Measurements from ENCODE around the gene PPP1R3C.

DNA sequence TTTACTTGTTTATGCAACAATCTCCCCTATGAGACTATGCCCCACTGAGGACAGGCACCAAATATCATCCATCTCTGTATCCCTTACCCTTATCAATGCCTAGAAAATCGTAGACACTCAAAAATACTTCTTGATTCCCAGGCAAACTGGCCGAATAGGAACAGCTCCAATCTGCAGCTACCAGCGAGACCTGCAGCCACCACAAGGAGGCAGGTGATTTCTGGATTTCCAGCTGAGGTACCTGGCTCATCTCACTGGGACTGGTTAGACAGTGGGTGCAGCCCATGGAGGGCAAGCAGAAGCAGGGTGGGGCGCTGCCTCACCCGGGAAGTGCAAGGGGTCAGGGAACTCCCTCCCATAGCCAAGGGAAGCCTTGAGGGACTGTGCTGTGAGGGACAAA is 10.8 kb upstream of the PPP1R3C start:
- TF ChIP-seq, protein P1, sequence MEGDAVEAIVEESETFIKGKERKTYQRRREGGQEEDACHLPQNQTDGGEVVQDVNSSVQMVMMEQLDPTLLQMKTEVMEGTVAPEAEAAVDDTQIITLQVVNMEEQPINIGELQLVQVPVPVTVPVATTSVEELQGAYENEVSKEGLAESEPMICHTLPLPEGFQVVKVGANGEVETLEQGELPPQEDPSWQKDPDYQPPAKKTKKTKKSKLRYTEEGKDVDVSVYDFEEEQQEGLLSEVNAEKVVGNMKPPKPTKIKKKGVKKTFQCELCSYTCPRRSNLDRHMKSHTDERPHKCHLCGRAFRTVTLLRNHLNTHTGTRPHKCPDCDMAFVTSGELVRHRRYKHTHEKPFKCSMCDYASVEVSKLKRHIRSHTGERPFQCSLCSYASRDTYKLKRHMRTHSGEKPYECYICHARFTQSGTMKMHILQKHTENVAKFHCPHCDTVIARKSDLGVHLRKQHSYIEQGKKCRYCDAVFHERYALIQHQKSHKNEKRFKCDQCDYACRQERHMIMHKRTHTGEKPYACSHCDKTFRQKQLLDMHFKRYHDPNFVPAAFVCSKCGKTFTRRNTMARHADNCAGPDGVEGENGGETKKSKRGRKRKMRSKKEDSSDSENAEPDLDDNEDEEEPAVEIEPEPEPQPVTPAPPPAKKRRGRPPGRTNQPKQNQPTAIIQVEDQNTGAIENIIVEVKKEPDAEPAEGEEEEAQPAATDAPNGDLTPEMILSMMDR (IDR thresholded peaks at IDR 0.05): no peak
- no peak for TF ChIP-seq EP300 (IDR thresholded peaks at IDR 0.05)

All from tibial nerve (tissue), 4 donors.